Thoracic aorta (tissue), 2 donors: Measurements from ENCODE around the gene SNX7. TPM values are rescaled to one million over a fixed set of nuclear protein-coding genes. Genes with fewer than 3 reads are reported as not detected.

Experiments
- ATAC-seq: fragments of 150-250 bp; one replicate; pipeline ENCODE4 v1.8.0; 2017; ENCODE audit warnings: low read depth; ENCODE audit not compliant: insufficient number of reproducible peaks, low FRiP score
- DNase-seq: peaks from one replicate; pipeline ENCODE4 v3.0.0-alpha.2; 2020; ENCODE audit warnings: low spot score
- H3K27ac ChIP-seq, 2 donors: fragments of 200-600 bp; sonication (generic); 1 replicate in 1 of 2; 2 replicates in 1 of 2; pipeline ENCODE4 v1.5.1; 2016; ENCODE audit warnings: mild to moderate bottlenecking in 2 of 2, moderate library complexity in 2 of 2
- H3K27me3 ChIP-seq: fragments of 200-600 bp; sonication (generic); replicated peaks from 2 replicates; pipeline ENCODE4 v1.6.0; 2016; ENCODE audit warnings: mild to moderate bottlenecking; ENCODE audit not compliant: insufficient read depth
- H3K36me3 ChIP-seq: fragments of 200-600 bp; sonication (generic); one replicate; pipeline ENCODE4 v1.5.1; 2016
- H3K4me1 ChIP-seq, 2 donors: fragments of 200-600 bp; sonication (generic); 1 replicate in 1 of 2; 2 replicates in 1 of 2; pipeline versions ENCODE4 v1.5.1 to v1.6.0; 2016; ENCODE audit warnings: low read depth in 2 of 2, mild to moderate bottlenecking in 1 of 2; ENCODE audit not compliant: control insufficient read depth in 1 of 2
- H3K4me3 ChIP-seq: fragments of 200-600 bp; sonication (generic); 2 replicates; pipeline ENCODE4 v1.5.1; 2016; ENCODE audit warnings: mild to moderate bottlenecking
- H3K9me3 ChIP-seq: fragments of 200-600 bp; sonication (generic); 2 replicates; pipeline ENCODE4 v1.5.1; 2016
- total RNA-seq, 2 donors: library from RNA; depleted of rRNA; stranded (reverse); fragments of >200 nt; gene quantifications; one replicate each; pipeline versions ENCODE4 v1.1.0 to v1.2.3, GENCODE V29; 2016
- TF ChIP-seq, protein P1 (sequence below): fragments of 200-600 bp; sonication (generic); IDR thresholded peaks from one replicate; pipeline ENCODE4 v1.5.1; 2019; ENCODE audit warnings: antibody characterized with exemption

The SNX7 gene
- total RNA-seq, 2 donors from 2014 or later = 27.8 to 38.6 TPM

DNA sequence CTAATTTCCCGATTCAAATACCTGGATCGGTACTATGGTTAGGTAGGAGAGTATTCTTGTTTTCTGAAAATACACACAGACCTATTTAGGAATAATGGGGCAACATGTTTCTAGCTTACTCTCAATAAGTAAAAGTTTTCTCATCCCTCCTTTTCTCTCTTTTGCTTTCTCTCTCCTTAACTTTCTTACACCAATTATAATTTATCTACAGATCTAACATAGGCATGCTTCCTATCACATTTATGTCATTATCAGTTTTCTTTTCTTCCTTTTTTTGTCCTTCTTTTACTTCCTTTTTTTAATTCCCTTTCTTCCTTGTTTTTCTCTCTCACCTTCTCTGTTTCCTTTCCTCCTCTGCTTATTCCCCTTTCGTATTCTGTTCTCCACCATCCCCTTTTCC lies 20.3 kb downstream of the SNX7 start:
- Histone ChIP-seq H3K27me3 (no peaks in the 10 kb centered on the region), H3K9me3 (no peaks in the 10 kb centered on the region), H3K27ac (no peak overlapping the region), H3K36me3 (no peaks in the 10 kb centered on the region), H3K4me3 (no peak overlapping the region), H3K4me1 (peaks cover 3 to 12% of the 10 kb centered on the region in 2 donors)
- TF ChIP-seq, protein P1, sequence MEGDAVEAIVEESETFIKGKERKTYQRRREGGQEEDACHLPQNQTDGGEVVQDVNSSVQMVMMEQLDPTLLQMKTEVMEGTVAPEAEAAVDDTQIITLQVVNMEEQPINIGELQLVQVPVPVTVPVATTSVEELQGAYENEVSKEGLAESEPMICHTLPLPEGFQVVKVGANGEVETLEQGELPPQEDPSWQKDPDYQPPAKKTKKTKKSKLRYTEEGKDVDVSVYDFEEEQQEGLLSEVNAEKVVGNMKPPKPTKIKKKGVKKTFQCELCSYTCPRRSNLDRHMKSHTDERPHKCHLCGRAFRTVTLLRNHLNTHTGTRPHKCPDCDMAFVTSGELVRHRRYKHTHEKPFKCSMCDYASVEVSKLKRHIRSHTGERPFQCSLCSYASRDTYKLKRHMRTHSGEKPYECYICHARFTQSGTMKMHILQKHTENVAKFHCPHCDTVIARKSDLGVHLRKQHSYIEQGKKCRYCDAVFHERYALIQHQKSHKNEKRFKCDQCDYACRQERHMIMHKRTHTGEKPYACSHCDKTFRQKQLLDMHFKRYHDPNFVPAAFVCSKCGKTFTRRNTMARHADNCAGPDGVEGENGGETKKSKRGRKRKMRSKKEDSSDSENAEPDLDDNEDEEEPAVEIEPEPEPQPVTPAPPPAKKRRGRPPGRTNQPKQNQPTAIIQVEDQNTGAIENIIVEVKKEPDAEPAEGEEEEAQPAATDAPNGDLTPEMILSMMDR = no peak
- DNase-seq (no peak), ATAC-seq (no peak)

DNA sequence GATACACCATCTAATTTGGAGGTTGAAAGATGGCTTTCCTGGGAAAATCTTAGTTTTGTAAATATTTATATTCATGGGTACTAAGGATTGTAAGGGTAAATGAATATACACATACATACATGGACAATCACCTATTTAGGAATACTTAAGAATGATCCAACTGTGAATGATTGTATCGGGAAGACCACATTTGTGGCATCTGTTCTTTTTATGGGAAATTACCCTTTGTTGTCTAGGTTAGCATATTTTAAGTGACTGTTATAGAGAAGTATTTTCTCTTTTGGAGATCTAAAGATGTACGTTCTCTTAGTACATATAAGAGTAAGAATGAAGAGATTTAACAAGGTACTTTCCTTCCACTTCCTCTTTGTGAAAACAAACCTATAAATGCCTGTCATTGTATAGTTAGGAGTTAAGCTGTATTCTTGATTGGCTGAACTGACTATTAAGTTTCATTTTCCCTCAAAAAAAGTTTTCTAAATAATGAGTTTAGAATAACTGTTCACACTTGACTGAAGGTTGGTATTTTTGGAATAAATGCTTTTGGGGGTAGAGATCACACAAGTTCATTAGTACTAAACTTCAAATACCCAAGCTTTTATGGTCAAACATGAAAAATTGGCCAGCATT lies 26.7 kb downstream of the SNX7 start:
- DNase-seq (no peak), ATAC-seq (no peak)
- H3K4me1 ChIP-seq = peaks cover 0 to 10% of the 10 kb centered on the region in 2 donors
- no peaks in the 10 kb centered on the region for H3K36me3 ChIP-seq
- no peak overlapping the region for H3K4me3 ChIP-seq
- no peaks in the 10 kb centered on the region for H3K9me3 ChIP-seq
- no peak overlapping the region for H3K27ac ChIP-seq
- TF ChIP-seq, protein P1 = no peak
- no peaks in the 10 kb centered on the region for H3K27me3 ChIP-seq

DNA sequence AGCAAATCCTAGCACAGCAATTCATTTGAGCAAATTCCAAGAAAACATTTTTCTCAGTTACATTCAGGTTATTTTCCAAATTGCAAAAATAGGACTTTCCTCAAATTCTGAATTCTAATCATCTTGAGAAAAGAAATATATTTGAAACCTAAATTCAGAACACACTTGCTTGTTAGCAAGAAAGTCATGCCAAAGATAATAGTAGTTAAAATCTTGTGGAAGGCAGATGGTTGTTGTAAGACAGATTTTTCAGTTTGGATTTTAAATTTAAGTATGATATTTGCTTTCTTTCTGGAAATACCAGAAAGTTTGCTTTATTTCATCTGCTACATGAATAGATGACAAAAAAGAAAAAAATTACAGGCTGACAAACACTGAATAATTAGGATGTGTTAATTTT lies 29.1 kb downstream of the SNX7 start:
- Histone ChIP-seq H3K4me1 (peaks cover 0 to 10% of the 10 kb centered on the region in 2 donors), H3K4me3 (no peak overlapping the region), H3K27me3 (no peaks in the 10 kb centered on the region), H3K36me3 (no peaks in the 10 kb centered on the region), H3K27ac (no peak overlapping the region), H3K9me3 (no peaks in the 10 kb centered on the region)
- TF ChIP-seq, protein P1 = no peak
- DNase-seq (no peak), ATAC-seq (no peak)

DNA sequence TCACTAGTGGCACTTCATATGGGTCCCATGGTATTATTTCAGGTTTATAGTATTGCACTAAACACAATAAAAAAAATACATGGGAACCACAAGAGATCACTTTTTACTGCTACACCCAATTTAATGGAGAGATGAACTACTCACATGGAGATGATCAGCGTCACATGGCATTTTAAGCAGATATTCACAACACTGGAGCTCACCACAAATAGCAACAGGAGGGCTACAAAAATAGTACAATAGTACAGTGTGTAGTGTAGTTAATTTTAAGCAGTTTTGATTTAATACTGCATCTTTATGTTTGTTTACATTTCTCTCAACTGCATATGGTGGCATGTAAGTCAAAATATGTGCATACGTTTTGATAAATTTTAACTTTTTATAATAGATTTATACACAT lies 31.0 kb downstream of the SNX7 start:
- Histone ChIP-seq H3K4me3 (no peak overlapping the region), H3K36me3 (no peaks in the 10 kb centered on the region), H3K27ac (no peak overlapping the region), H3K4me1 (peaks cover 0 to 10% of the 10 kb centered on the region in 2 donors), H3K9me3 (no peaks in the 10 kb centered on the region), H3K27me3 (no peaks in the 10 kb centered on the region)
- DNase-seq = no peak
- TF ChIP-seq, protein P1 = no peak
- no peak for ATAC-seq

DNA sequence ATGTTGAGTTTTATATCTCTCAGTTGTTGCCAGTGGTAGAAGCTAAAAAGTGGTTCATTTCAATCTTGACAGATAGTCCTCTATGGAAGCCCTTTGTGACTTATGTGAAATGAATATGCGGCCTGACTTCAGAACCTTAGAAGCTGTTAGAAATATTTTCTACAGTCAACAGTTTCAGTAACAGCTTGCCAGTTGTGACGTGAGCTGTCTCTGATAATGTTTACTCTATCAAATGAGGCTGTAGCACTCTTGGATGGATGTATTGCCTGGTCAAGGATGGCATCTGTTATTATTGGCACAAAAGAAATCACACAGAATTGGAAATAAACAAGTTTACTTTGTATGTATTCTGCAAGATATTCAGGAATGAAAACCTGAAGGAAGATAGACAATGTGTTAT lies 31.9 kb downstream of the SNX7 start:
- no peak overlapping the region for H3K4me3 ChIP-seq
- no peaks in the 10 kb centered on the region for H3K27me3 ChIP-seq
- no peak overlapping the region for H3K27ac ChIP-seq
- H3K9me3 ChIP-seq = no peaks in the 10 kb centered on the region
- ATAC-seq (no peak), DNase-seq (no peak)
- peaks cover 0 to 10% of the 10 kb centered on the region in 2 donors for H3K4me1 ChIP-seq
- H3K36me3 ChIP-seq = no peaks in the 10 kb centered on the region
- TF ChIP-seq, protein P1 = no peak
